Ishikawa (cell line): ENCODE results near the gene RBPJL.
A peak's percentile ranks its signal among the peaks of the same experiment; 100 is the strongest.

Experiments used
- CEBPB ChIP-seq: IDR thresholded peaks from 2 replicates; pipeline ENCODE4 v1.6.1; 2012
- EGR1 ChIP-seq: IDR thresholded peaks from 2 replicates; pipeline ENCODE4 v1.6.1; 2012
- EP300 ChIP-seq: IDR thresholded peaks from 2 replicates; pipeline ENCODE4 v1.6.1; 2012; ENCODE audit warnings: borderline replicate concordance
- FOXM1 ChIP-seq: IDR thresholded peaks from 2 replicates; pipeline ENCODE4 v1.6.1; 2012; ENCODE audit warnings: low read depth, borderline replicate concordance
- NFIC ChIP-seq: IDR thresholded peaks from 2 replicates; pipeline ENCODE4 v1.6.1; 2012
- RAD21 ChIP-seq: IDR thresholded peaks from 2 replicates; pipeline ENCODE4 v1.6.1; 2012; ENCODE audit warnings: low read depth
- TCF12 ChIP-seq: IDR thresholded peaks from 2 replicates; pipeline ENCODE4 v1.6.1; 2012; ENCODE audit warnings: low read depth
- YY1 ChIP-seq: IDR thresholded peaks from 2 replicates; pipeline ENCODE4 v1.6.1; 2012; ENCODE audit warnings: low read depth
- ZBTB7A ChIP-seq: IDR thresholded peaks from 2 replicates; pipeline ENCODE4 v1.6.1; 2012; ENCODE audit warnings: low read depth
- TF ChIP-seq, protein P1 (sequence below): IDR thresholded peaks from 2 replicates; pipeline ENCODE4 v1.6.1; 2012
- TF ChIP-seq, protein P2 (sequence below): IDR thresholded peaks from 2 replicates; pipeline ENCODE4 v1.6.1; 2012
- TF ChIP-seq, protein P3 (sequence below): IDR thresholded peaks from 2 replicates; pipeline ENCODE4 v1.6.1; 2012; ENCODE audit warnings: low read depth, mild to moderate bottlenecking

GRCh38 chr20:45344168-45344860, 37.7 kb downstream of the RBPJL start:
- no peak for TF ChIP-seq FOXM1
- peak; percentile 39 for TF ChIP-seq NFIC
- peak; percentile 56; the same call in 1 of the 2 replicates for TF ChIP-seq TCF12
- TF ChIP-seq ZBTB7A, result peak; percentile 84
- TF ChIP-seq, protein P1, sequence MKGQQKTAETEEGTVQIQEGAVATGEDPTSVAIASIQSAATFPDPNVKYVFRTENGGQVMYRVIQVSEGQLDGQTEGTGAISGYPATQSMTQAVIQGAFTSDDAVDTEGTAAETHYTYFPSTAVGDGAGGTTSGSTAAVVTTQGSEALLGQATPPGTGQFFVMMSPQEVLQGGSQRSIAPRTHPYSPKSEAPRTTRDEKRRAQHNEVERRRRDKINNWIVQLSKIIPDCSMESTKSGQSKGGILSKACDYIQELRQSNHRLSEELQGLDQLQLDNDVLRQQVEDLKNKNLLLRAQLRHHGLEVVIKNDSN, result no peak
- peak; percentile 60 for TF ChIP-seq CEBPB
- peak; percentile 46; the same call in 1 of the 2 replicates for TF ChIP-seq EP300
- TF ChIP-seq YY1, result no peak
- no peak for TF ChIP-seq RAD21
- TF ChIP-seq EGR1, result no peak
- TF ChIP-seq, protein P2, sequence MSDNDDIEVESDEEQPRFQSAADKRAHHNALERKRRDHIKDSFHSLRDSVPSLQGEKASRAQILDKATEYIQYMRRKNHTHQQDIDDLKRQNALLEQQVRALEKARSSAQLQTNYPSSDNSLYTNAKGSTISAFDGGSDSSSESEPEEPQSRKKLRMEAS, result no peak
- TF ChIP-seq, protein P3, sequence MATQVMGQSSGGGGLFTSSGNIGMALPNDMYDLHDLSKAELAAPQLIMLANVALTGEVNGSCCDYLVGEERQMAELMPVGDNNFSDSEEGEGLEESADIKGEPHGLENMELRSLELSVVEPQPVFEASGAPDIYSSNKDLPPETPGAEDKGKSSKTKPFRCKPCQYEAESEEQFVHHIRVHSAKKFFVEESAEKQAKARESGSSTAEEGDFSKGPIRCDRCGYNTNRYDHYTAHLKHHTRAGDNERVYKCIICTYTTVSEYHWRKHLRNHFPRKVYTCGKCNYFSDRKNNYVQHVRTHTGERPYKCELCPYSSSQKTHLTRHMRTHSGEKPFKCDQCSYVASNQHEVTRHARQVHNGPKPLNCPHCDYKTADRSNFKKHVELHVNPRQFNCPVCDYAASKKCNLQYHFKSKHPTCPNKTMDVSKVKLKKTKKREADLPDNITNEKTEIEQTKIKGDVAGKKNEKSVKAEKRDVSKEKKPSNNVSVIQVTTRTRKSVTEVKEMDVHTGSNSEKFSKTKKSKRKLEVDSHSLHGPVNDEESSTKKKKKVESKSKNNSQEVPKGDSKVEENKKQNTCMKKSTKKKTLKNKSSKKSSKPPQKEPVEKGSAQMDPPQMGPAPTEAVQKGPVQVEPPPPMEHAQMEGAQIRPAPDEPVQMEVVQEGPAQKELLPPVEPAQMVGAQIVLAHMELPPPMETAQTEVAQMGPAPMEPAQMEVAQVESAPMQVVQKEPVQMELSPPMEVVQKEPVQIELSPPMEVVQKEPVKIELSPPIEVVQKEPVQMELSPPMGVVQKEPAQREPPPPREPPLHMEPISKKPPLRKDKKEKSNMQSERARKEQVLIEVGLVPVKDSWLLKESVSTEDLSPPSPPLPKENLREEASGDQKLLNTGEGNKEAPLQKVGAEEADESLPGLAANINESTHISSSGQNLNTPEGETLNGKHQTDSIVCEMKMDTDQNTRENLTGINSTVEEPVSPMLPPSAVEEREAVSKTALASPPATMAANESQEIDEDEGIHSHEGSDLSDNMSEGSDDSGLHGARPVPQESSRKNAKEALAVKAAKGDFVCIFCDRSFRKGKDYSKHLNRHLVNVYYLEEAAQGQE, result no peak
